KOPT-K1 (cell line): ENCODE results near the gene PDCD1.

ENCODE experiments used
- H3K27ac ChIP-seq: fragments of 200-600 bp; sonication (generic); 2 replicates; pipeline ENCODE4 v1.5.1; 2016; ENCODE audit warnings: antibody characterized with exemption, mild to moderate bottlenecking, low read depth, low read length; ENCODE audit not compliant: poor library complexity, severe bottlenecking
- H3K36me3 ChIP-seq: fragments of 200-600 bp; sonication (generic); 2 replicates; pipeline ENCODE4 v1.5.1; 2017; ENCODE audit warnings: antibody characterized with exemption, mild to moderate bottlenecking, low read length, moderate library complexity; ENCODE audit not compliant: insufficient read depth
- H3K9me3 ChIP-seq: fragments of 200-600 bp; sonication (generic); 2 replicates; pipeline ENCODE4 v1.5.1; 2017; ENCODE audit warnings: antibody characterized with exemption, low read length, mild to moderate bottlenecking; ENCODE audit not compliant: insufficient read depth, poor library complexity, severe bottlenecking

The PDCD1 gene

GRCh38 chr2:241855245-241855887, 3.3 kb downstream of the PDCD1 start:
- Histone ChIP-seq H3K27ac (no peak overlapping the region), H3K36me3 (no peaks in the 10 kb centered on the region)

GRCh38 chr2:241854342-241855244, 4.1 kb downstream of the PDCD1 start:
- Histone ChIP-seq H3K27ac (no peak overlapping the region), H3K9me3 (no peaks in the 10 kb centered on the region), H3K36me3 (no peaks in the 10 kb centered on the region)

More at GRCh38 chr2:241855245-241855887, 3.3 kb downstream of the PDCD1 start:
- no peaks in the 10 kb centered on the region for H3K9me3 ChIP-seq

GRCh38 chr2:241853651-241854341, 4.9 kb downstream of the PDCD1 start:
- H3K27ac ChIP-seq = no peak overlapping the region
- H3K36me3 ChIP-seq = no peaks in the 10 kb centered on the region
- H3K9me3 ChIP-seq = no peaks in the 10 kb centered on the region

GRCh38 chr2:241852981-241853631, 5.6 kb downstream of the PDCD1 start:
- Histone ChIP-seq H3K27ac (no peak overlapping the region), H3K9me3 (no peaks in the 10 kb centered on the region), H3K36me3 (no peaks in the 10 kb centered on the region)

- Histone ChIP-seq H3K9me3 (no peaks in the 10 kb centered on the region), H3K36me3 (no peaks in the 10 kb centered on the region), H3K27ac (no peak overlapping the region)
Measured at GRCh38 chr2:241852116-241852980, 6.3 kb downstream of the PDCD1 start.

GRCh38 chr2:241851325-241852115, 7.2 kb downstream of the PDCD1 start:
- Histone ChIP-seq H3K36me3 (no peaks in the 10 kb centered on the region), H3K27ac (no peak overlapping the region), H3K9me3 (no peaks in the 10 kb centered on the region)

GRCh38 chr2:241850544-241851324, 8.0 kb downstream of the PDCD1 start:
- Histone ChIP-seq H3K9me3 (no peaks in the 10 kb centered on the region), H3K27ac (no peak overlapping the region), H3K36me3 (no peaks in the 10 kb centered on the region)

GRCh38 chr2:241849616-241850543, 8.8 kb downstream of the PDCD1 start:
- H3K27ac ChIP-seq = no peak overlapping the region
- H3K9me3 ChIP-seq = no peaks in the 10 kb centered on the region
- H3K36me3 ChIP-seq = no peaks in the 10 kb centered on the region

GRCh38 chr2:241848761-241849615, 9.7 kb downstream of the PDCD1 start:
- Histone ChIP-seq H3K36me3 (no peaks in the 10 kb centered on the region), H3K9me3 (no peaks in the 10 kb centered on the region), H3K27ac (no peak overlapping the region)

- H3K36me3 ChIP-seq = no peaks in the 10 kb centered on the region
- H3K9me3 ChIP-seq = no peaks in the 10 kb centered on the region
- H3K27ac ChIP-seq = no peak overlapping the region
Measured at GRCh38 chr2:241846406-241846805, 12.3 kb downstream of the PDCD1 start.

GRCh38 chr2:241844831-241845578, 13.7 kb downstream of the PDCD1 start:
- Histone ChIP-seq H3K9me3 (no peaks in the 10 kb centered on the region), H3K27ac (no peak overlapping the region)

More at GRCh38 chr2:241844831-241845578, 13.7 kb downstream of the PDCD1 start:
- no peaks in the 10 kb centered on the region for H3K36me3 ChIP-seq
